HG03575 (cell line): Measurements from ENCODE around the gene CD274.
"Not testable (repeated sequence)": the region's sequence is repeated elsewhere in the genome, so short reads cannot be mapped to it uniquely, and the experiment has no call there.

Experiments used
- ATAC-seq: cut with Tn5 transposase; IDR thresholded peaks from one replicate; pipeline ENCODE4 v1.9.1; 2021; ENCODE audit not compliant: unreplicated experiment, insufficient number of reproducible peaks, low FRiP score; ENCODE audit errors: extremely low read depth

CD274 gene

GRCh38 chr9:5489630-5490490, 39.5 kb downstream of the CD274 start:
- ATAC-seq = no peak

DNA sequence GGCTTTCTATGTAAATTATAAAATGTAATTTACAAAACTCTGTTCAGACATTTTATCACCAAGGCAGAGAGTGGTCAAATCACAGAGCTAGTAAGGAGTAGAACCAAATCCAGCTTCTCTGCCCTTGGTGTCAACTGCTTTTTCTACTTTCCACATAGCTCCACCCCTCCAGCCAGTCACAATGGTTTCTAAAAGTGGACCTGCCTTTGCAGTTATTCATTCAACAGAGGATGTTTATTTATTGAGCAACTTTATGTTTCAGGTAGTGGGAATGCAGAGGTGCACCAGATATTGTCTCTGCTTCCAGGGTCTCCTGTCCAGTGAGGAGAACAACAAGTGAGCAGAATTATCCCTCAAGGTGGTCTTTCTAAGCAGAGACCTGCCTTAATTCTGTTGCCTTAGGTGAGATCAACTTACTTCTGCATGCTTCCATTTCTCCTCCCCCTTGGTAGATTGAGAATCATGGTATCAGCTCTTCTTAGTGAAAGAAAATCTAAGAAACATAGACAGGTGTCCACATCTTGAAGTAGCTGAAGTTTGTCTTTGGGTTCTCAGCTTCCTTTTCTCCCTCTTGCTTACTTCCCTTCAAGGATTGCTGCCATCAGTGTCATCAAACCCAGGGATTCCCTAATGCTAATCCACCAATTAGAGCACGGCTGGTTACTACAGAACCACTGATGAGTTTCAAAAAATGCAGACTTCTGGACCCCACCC, 42.8 kb downstream of the CD274 start:
- ATAC-seq = no peak

DNA sequence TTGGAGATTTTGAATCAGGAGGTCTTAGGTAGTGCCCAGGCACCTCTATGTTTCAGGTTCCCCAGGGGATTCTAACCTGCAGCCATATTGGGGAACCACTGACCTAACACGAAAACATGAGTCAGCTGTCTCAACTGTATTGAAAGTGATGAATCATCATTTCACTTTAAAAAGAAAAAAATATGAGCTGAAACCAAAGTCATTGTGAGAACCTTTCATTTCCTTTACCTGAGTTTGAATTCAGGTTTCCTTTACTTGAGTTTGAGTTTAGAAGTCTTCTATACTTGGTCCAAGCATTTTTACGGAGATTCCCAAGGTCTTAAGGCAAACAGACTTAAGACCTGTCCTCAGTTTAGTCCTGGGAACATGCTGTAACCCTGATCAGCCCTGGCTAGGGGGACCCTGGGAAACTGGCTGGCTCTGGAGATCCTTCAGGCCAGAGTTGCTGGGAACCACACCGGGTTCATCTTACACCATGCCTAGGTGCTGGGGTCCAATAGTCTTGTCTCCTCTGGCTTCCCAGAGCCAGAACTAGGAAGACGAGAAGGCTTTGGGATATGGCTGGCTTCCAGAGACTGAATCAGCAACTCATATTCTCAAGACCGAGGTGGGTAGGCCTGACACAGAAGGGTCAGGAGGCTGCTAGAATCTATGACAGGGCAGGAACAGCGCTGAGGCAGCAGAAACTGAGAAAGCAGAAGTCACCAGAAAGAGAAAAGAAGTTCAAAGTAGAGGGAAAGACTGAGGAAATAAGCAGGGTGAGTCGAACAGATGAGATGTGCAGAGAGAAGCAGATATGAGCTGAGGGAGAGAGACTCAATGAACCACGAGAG, 43.6 kb downstream of the CD274 start:
- ATAC-seq = peak; percentile 63

DNA sequence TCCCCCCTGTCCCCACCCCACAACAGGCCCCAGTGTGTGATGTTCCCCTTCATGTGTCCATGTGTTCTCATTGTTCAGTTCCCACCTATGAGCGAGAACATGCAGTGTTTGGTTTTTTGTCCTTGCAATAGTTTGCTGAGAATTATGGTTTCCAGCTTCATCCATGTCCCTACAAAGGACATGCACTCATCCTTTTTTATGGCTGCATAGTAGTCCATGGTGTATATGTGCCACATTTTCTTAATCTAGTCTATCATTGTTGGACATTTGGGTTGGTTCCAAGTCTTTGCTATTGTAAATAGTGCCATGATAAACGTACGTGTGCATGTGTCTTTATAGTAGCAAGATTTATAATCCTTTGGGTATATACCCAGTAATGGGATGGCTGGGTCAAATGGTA, 44.4 kb downstream of the CD274 start:
- ATAC-seq = not testable (repeated sequence)

GRCh38 chr9:5499157-5499556, 48.8 kb downstream of the CD274 start:
- ATAC-seq = no peak

DNA sequence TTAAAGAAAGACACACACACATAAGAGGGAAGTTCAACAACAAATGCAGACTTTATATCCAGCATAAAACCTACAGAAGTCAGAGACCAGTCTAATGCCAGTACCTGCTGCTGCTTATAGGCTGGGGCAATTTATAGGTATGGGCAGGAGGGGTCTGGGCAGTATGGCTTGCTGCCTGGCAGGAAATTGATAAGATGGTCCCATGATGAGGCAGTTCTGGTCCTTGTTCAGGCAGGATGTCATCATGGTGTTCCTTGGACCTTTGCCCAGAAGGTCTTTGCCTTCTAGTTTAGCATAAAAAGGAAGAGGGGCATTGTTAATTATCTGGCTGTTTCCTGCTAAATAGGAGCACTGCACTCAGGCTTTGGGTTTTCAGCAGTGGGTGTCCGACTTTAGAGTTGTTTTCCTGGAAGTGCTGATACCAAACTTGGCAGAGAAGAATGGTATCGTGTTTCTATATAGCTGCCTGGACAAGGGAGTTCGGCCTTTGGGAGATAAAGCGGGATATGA, 49.6 kb downstream of the CD274 start:
- no peak for ATAC-seq

DNA sequence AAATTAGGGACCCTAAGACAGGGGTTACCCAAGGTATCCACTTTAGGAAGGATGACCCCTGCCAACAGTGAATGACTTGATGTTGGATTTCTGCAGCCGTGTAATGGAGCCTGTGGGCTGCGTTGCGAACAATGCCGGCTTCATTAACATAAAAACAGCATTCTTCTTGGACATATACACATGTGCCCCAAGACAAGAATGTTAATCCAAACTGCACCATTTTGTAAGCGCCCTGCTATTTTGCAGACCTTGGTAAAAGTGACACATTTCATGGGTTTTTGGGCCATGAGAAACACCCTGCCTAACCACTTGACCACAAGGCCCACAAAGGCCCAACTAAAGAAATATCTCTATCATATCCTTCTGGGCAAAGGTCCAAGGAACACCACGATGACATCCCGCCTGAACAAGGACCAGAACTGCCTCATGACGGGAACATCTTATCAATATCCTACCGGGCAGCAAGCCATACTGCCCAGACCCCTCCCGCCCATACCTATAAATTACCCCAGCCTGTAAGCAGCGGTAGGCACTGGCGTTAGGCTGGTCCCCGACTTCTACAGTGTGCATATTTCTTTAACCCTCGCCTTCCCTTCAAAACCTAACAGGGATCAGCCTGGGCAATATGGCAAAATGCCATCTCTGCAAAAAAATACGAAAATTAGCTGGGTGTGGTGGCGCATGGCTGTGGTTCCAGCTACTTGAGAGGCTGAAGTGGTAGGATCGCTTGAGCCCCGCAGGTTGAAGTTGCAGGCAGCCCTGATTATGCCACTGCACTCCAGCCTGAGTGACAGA, 50.3 kb downstream of the CD274 start:
- no peak for ATAC-seq

DNA sequence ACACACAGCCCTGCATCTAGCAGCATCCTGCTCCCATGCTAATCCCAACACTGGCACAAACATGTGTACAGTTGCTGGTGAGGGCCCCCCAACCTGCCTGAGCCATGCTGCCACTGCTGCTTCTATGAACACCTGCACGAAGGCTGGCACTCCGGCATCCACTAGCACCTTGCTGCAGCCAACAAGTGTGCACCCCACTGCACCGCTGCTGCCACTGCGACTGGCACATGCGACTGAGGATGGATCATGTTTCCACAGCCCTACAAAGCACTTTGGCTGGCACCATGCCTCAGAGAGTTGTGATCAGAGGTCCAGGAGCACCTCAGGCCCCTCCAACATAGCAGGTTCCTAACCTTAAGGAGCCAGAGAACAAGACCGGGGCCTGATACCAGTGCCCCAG, 52.2 kb downstream of the CD274 start:
- ATAC-seq = no peak

DNA sequence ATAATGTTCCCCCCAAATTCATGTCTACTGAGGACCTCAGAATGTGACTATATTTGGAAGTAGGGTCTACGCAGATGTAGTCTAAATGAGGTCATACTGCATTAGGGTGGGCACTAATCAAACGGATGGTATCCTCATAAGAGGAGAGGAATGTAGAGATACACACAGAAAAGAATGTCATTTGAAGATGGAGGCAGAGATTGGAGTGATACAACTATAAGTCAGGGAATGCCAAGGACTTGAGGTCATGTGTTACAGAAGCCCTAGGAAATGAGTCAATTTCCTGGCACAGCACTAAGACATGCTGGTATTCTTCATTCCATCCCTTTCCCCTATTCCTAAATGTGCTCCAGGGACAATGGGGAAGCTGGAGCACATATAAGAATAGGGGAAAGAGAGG, 59.2 kb downstream of the CD274 start:
- no peak for ATAC-seq

DNA sequence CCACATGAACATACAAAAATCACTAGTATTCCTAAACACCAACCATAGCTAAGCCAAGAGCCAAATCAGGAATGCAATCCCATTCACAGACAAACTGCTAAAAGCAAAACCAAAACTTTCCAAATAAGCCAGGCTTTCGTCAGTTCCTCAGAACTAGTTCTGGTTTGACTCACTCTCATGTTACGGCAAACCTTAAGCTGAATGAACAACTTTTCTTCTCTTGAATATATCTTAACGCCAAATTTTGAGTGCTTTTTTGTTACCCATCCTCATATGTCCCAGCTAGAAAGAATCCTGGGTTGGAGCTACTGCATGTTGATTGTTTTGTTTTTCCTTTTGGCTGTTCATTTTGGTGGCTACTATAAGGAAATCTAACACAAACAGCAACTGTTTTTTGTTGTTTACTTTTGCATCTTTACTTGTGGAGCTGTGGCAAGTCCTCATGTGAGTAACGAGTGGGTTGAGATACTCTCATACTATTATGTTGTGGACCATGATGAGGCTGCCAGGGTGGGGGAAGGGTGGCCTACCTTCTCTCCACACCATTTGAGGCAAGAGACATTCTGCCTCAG, 60.1 kb downstream of the CD274 start, which contains the start of gene PDCD1LG2:
TSS of gene PDCD1LG2 (plus strand) at position 172 of the 572 bp plus-strand sequence. CDS start 12,016 bp downstream, outside the sequence.
- ATAC-seq = peak; percentile 50

GRCh38 chr9:5510989-5511388, 60.6 kb downstream of the CD274 start:
- no peak for ATAC-seq

GRCh38 chr9:5511476-5511875, 61.1 kb downstream of the CD274 start:
- ATAC-seq = no peak

- no peak for ATAC-seq
Measured at GRCh38 chr9:5511935-5512580, 61.7 kb downstream of the CD274 start.

GRCh38 chr9:5512658-5513452, 62.5 kb downstream of the CD274 start:
- no peak for ATAC-seq

GRCh38 chr9:5513966-5514616, 63.7 kb downstream of the CD274 start:
- ATAC-seq = no peak

DNA sequence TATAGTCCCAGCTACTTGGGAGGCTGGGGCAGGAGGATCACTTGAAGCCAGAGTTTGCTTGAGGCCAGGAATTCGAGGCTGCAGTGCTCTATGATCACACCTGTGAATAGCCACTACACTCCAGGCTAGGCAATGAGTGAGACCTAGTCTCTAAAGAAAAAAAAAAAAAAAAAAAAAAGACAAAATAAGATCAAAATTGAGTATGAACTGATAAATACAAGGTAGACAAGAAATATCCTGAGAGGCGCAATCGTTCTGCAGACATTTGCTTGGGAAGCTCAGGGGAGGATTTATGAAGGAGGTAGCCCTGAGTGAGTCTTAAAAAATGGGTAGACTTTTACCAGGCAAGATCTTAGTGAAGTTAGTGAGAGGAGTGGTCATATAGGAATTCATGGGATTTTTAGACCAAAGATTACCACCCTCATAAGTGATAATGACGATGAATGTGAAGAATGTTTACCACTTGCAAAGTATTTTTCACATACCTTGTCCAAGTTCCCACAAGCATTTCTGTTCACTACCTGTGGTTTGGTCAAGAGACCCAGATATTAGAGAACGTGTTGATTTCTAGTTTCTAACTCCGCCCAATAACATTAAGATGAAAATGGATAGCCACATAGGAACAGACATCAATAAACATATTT, 64.4 kb downstream of the CD274 start:
- ATAC-seq = no peak
